DND-41 (cell line): ENCODE measurements around the gene OR6Y1.

Experiments
- ATAC-seq: fragments of 200-7000 bp; cut with Tn5 transposase; 3 replicates; pipeline ENCODE4 v1.9.1; 2021; ENCODE audit warnings: low read depth; ENCODE audit not compliant: insufficient read depth
- DNase-seq: peaks from one replicate; pipeline ENCODE4 v3.0.0-alpha.2; 2020
- H2AFZ ChIP-seq: 2 replicates; pipeline ENCODE4 v1.6.0; 2012; ENCODE audit warnings: low read depth, low read length
- H3K27ac ChIP-seq: 2 replicates; pipeline ENCODE4 v1.5.1; 2012; ENCODE audit warnings: low read length, inconsistent platforms
- H3K27me3 ChIP-seq: fragments of 200-600 bp; sonication (generic); 2 replicates; pipeline ENCODE4 v1.6.0; 2012; ENCODE audit warnings: low read length, mild to moderate bottlenecking, inconsistent platforms; ENCODE audit not compliant: insufficient read depth, poor library complexity
- H3K36me3 ChIP-seq: 2 replicates; pipeline ENCODE4 v1.5.1; 2012; ENCODE audit warnings: low read length, inconsistent platforms; ENCODE audit not compliant: insufficient read depth
- H3K4me1 ChIP-seq: 2 replicates; pipeline ENCODE4 v1.5.1; 2012; ENCODE audit warnings: mild to moderate bottlenecking, low read length; ENCODE audit not compliant: insufficient read depth
- H3K4me2 ChIP-seq: 2 replicates; pipeline ENCODE4 v1.6.0; 2012; ENCODE audit warnings: mild to moderate bottlenecking, moderate library complexity, low read length, inconsistent platforms; ENCODE audit not compliant: insufficient read depth
- H3K4me3 ChIP-seq, 2 experiments: fragments of 200-600 bp in 1 of 2; shearing (Covaris generic) in 1 of 2; 2 replicates each; pipeline ENCODE4 v1.5.1; 2012 to 2016; ENCODE audit warnings: inconsistent platforms in 2 of 2, low read length in 2 of 2, mild to moderate bottlenecking in 2 of 2, low read depth in 1 of 2, moderate library complexity in 1 of 2
- H3K79me2 ChIP-seq: 2 replicates; pipeline ENCODE4 v1.6.0; 2012; ENCODE audit warnings: low read length, inconsistent platforms; ENCODE audit not compliant: insufficient read depth
- H3K9ac ChIP-seq: 2 replicates; pipeline ENCODE4 v1.6.0; 2012; ENCODE audit warnings: low read depth, mild to moderate bottlenecking, inconsistent platforms, low read length, moderate library complexity
- H3K9me3 ChIP-seq: 2 replicates; pipeline ENCODE4 v1.5.1; 2012; ENCODE audit warnings: low read length, moderate library complexity, mild to moderate bottlenecking, inconsistent platforms; ENCODE audit not compliant: insufficient read depth, severe bottlenecking
- H4K20me1 ChIP-seq: 2 replicates; pipeline ENCODE4 v1.6.0; 2012; ENCODE audit warnings: low read length; ENCODE audit not compliant: insufficient read depth
- EZH2 ChIP-seq: IDR thresholded peaks from 3 replicates; pipeline ENCODE4 v1.6.1; 2012; ENCODE audit warnings: borderline replicate concordance, low read depth, mild to moderate bottlenecking, moderate library complexity, low read length, inconsistent platforms; ENCODE audit not compliant: severe bottlenecking
- TF ChIP-seq, protein P1 (sequence below): IDR thresholded peaks from 2 replicates; pipeline ENCODE4 v1.5.1; 2012; ENCODE audit warnings: borderline replicate concordance, low read length, moderate library complexity, mild to moderate bottlenecking; ENCODE audit not compliant: poor library complexity, severe bottlenecking; ENCODE audit errors: extremely low read depth

OR6Y1 gene

DNA sequence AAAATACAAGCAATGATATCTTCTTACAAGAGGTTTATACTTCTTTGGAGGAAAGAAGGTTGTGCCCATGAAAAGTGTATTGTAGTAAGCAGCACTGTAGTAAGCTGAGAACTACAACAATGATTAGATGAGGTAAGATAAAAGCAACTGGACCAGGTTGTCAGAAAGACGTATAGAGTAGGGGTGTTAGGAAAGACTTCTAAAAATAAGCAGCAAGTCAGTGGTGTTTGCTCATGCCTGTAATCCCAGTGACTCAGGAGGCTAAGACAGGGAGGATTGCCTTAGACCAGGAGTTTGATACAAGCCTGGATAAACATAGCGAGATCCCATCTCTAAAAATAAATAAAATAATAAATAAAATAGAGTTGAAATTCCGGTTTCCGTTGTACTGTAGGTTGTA is 29.8 kb upstream of the OR6Y1 start:
- Histone ChIP-seq H3K4me2 (no peak overlapping the region), H3K4me3 (no peak overlapping the region), H3K36me3 (no peaks in the 10 kb centered on the region), H3K4me1 (no peaks in the 10 kb centered on the region), H3K27me3 (peaks cover 4% of the 10 kb centered on the region), H4K20me1 (no peaks in the 10 kb centered on the region), H3K9ac (no peak overlapping the region), H2AFZ (no peak overlapping the region), H3K79me2 (no peaks in the 10 kb centered on the region), H3K9me3 (peaks cover 6% of the 10 kb centered on the region), H3K27ac (no peak overlapping the region)
- TF ChIP-seq, protein P1, sequence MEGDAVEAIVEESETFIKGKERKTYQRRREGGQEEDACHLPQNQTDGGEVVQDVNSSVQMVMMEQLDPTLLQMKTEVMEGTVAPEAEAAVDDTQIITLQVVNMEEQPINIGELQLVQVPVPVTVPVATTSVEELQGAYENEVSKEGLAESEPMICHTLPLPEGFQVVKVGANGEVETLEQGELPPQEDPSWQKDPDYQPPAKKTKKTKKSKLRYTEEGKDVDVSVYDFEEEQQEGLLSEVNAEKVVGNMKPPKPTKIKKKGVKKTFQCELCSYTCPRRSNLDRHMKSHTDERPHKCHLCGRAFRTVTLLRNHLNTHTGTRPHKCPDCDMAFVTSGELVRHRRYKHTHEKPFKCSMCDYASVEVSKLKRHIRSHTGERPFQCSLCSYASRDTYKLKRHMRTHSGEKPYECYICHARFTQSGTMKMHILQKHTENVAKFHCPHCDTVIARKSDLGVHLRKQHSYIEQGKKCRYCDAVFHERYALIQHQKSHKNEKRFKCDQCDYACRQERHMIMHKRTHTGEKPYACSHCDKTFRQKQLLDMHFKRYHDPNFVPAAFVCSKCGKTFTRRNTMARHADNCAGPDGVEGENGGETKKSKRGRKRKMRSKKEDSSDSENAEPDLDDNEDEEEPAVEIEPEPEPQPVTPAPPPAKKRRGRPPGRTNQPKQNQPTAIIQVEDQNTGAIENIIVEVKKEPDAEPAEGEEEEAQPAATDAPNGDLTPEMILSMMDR: no peak
- TF ChIP-seq EZH2: no peak
- ATAC-seq (no peak), DNase-seq (no peak)

DNA sequence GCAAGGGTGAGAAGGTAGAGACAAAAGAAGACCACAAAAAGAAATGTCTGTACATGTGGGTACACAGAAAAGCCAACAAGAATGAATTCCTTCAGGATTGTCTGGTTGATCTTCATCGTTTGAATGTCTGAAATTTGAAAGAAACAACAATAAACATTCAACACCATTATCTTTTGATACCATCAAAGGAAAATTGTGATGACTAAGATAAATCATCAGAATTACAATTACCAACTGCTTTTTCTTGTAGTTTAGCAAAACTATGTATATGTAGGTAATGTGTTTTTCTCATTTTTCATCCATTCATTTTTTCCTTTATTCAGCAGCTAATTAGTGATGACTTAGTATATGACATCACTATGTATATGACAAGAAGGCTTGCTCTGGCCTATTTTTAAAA is 25.5 kb upstream of the OR6Y1 start, which contains the start of gene OR10X1:
TSS of gene OR10X1 (minus strand) at position 167 of the 400 bp plus-strand sequence. CDS start at position 167, 0 bp downstream.
- Histone ChIP-seq H3K36me3 (no peaks in the 10 kb centered on the region), H3K27me3 (peaks cover 8% of the 10 kb centered on the region), H3K9me3 (no peaks in the 10 kb centered on the region)

DNA sequence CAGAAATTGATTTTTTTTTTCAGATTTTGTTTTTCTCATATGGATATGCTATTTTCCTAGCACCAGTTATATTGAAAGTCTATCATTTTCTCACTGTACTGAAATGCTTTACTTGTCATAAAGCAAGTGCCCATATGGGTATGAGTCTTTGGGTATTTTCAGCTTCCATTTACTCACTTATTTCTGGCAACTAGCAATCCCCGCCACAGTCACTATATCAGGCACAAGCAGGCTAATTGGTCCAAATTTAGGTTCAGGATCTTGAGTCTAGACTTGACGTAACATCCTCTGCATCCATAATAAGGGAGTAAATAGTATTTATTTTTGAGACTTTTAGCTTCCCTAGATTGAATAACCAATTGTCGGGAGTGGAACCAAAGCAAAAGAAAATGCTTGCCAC is 23.4 kb upstream of the OR6Y1 start:
- H3K36me3 ChIP-seq: no peaks in the 10 kb centered on the region
- no peaks in the 10 kb centered on the region for H3K79me2 ChIP-seq
- TF ChIP-seq, protein P1: no peak
- TF ChIP-seq EZH2: no peak
- H2AFZ ChIP-seq: no peak overlapping the region
- H3K9me3 ChIP-seq: no peaks in the 10 kb centered on the region
- no peak overlapping the region for H3K27ac ChIP-seq
- no peaks in the 10 kb centered on the region for H3K4me1 ChIP-seq
- H3K4me2 ChIP-seq: no peak overlapping the region
- H3K4me3 ChIP-seq: no peak overlapping the region
- DNase-seq: no peak
- no peak overlapping the region for H3K9ac ChIP-seq
- no peak for ATAC-seq
- H3K27me3 ChIP-seq: peaks cover 12% of the 10 kb centered on the region
- H4K20me1 ChIP-seq: no peaks in the 10 kb centered on the region

More for the DNA sequence above, 25.5 kb upstream of the OR6Y1 start, which contains the start of gene OR10X1:
- no peak for DNase-seq
- Histone ChIP-seq H4K20me1 (no peaks in the 10 kb centered on the region), H3K27ac (no peak within 1 kb of the TSS), H2AFZ (no peak within 1 kb of the TSS), H3K79me2 (no peaks in the 10 kb centered on the region), H3K9ac (no peak within 1 kb of the TSS), H3K4me1 (no peaks in the 10 kb centered on the region), H3K4me2 (no peak within 1 kb of the TSS), H3K4me3 (no peak within 1 kb of the TSS)
- no peak for ATAC-seq
- TF ChIP-seq, protein P1: no peak
- no peak for TF ChIP-seq EZH2

DNA sequence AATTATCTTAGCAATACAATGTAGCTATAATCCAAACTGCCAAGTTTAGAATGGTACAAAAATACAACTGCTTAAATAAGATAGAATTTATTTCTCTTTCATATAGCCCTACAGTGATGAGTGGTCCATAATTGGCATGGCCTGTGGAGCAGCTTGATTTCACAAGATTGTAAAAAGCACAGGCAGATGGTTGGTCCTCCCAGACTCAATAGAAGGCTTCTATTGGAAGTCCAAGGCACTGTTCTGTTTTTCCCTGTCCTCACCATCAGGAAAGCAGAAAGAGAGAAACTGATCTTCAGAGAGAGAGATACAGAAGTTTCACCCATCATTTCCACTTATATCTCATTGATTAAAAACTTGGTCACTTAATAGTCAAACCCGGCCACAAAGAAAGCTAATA is 18.0 kb upstream of the OR6Y1 start:
- no peak for TF ChIP-seq EZH2
- TF ChIP-seq, protein P1: no peak
- Histone ChIP-seq H3K4me3 (no peak overlapping the region), H3K9ac (no peak overlapping the region), H2AFZ (no peak overlapping the region), H4K20me1 (no peaks in the 10 kb centered on the region), H3K27ac (no peak overlapping the region), H3K4me1 (no peaks in the 10 kb centered on the region), H3K4me2 (no peak overlapping the region), H3K9me3 (no peaks in the 10 kb centered on the region), H3K79me2 (no peaks in the 10 kb centered on the region), H3K36me3 (no peaks in the 10 kb centered on the region), H3K27me3 (peaks cover 39% of the 10 kb centered on the region)
- no peak for DNase-seq
- ATAC-seq: no peak
